Caki2 (cell line): ENCODE results near the gene UBE2F. TPM values are rescaled to one million over a fixed set of nuclear protein-coding genes. Genes with fewer than 3 reads are reported as not detected.
"Not testable (repeated sequence)": the region's sequence is repeated elsewhere in the genome, so short reads cannot be mapped to it uniquely, and the experiment has no call there.

Experiments
- DNase-seq: peaks from one replicate; pipeline ENCODE4 v3.0.0-alpha.2; 2015; ENCODE audit warnings: low read depth
- in situ Hi-C: cut with HindIII; loops from 2 replicates; pipeline ENCODE4 v1.10.0; 2016; ENCODE audit warnings: low sequenced_read_pairs, low pct_unique_long_range_greater_than_20kb, mixed read lengths
- total RNA-seq: library from RNA; depleted of rRNA; stranded (reverse); fragments of >200 nt; shearing (Covaris generic); gene quantifications from 2 replicates; pipeline ENCODE4 v1.2.3, GENCODE V29; 2014; ENCODE audit warnings: low replicate concordance

The UBE2F gene
- total RNA-seq, 1 experiment from 2014 or later = 36.6 TPM

GRCh38 chr2:238027591-238028415 lies 61.0 kb downstream of the UBE2F start:
- in situ Hi-C loops = no loop called here
- DNase-seq = no peak

DNA sequence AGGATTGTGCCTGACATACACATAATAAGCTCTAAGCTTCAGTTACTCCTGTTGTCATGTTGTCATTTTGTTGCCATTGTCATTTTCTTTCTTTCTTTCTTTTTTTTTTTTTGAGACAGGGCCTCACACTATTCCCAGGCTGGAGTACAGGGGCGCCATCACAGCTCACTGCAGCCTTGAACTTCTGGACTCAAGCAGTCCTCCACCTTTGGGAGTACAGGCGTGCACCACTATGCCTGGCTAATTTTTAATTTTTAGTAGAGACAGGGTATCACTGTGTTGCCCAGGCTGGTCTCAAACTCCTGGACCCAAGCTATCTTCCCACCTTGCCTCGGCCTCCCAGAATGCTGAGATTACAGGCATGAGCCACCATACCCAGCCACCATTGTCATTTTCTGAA lies 63.0 kb downstream of the UBE2F start:
- in situ Hi-C loops = no loop called here
- no peak for DNase-seq

- DNase-seq = no peak
- in situ Hi-C loops = no loop called here
Observed at GRCh38 chr2:238030422-238031155, 63.8 kb downstream of the UBE2F start.

GRCh38 chr2:238031751-238032150 lies 64.9 kb downstream of the UBE2F start:
- in situ Hi-C loops = no loop called here
- no peak for DNase-seq

GRCh38 chr2:238032755-238033337 lies 66.0 kb downstream of the UBE2F start:
- no peak for DNase-seq
- in situ Hi-C loops = no loop called here

GRCh38 chr2:238033991-238034390 lies 67.2 kb downstream of the UBE2F start:
- in situ Hi-C loops, DNase-seq: not testable (repeated sequence)

GRCh38 chr2:238038203-238038602 lies 71.4 kb downstream of the UBE2F start:
- in situ Hi-C loops = no loop called here
- DNase-seq = no peak

DNA sequence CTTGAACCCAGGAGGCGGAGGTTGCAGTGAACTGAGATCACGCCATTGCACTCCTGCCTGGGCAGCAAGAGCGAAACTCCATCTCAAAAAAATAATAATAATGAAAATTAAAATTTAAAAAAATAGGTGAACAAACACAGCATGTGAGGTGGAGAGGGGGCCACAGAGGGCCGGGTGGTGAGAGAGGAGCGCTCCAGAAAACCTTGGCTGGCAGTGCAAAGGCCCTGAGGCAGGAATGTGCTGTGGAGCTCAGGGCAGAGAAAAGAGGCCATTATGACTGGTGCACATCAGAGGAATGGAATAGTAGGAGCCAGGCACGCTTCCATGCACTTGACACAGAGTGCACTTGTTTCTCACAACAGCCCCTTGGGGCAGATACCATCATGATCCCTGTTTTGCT lies 72.3 kb downstream of the UBE2F start:
- in situ Hi-C loops = no loop called here
- no peak for DNase-seq

GRCh38 chr2:238039985-238040384 lies 73.2 kb downstream of the UBE2F start:
- DNase-seq = no peak
- in situ Hi-C loops = no loop called here

GRCh38 chr2:238040918-238041317 lies 74.1 kb downstream of the UBE2F start:
- in situ Hi-C loops = no loop called here
- DNase-seq = no peak

- no peak for DNase-seq
- in situ Hi-C loops = no loop called here
Observed at GRCh38 chr2:238042090-238042489, 75.3 kb downstream of the UBE2F start.

DNA sequence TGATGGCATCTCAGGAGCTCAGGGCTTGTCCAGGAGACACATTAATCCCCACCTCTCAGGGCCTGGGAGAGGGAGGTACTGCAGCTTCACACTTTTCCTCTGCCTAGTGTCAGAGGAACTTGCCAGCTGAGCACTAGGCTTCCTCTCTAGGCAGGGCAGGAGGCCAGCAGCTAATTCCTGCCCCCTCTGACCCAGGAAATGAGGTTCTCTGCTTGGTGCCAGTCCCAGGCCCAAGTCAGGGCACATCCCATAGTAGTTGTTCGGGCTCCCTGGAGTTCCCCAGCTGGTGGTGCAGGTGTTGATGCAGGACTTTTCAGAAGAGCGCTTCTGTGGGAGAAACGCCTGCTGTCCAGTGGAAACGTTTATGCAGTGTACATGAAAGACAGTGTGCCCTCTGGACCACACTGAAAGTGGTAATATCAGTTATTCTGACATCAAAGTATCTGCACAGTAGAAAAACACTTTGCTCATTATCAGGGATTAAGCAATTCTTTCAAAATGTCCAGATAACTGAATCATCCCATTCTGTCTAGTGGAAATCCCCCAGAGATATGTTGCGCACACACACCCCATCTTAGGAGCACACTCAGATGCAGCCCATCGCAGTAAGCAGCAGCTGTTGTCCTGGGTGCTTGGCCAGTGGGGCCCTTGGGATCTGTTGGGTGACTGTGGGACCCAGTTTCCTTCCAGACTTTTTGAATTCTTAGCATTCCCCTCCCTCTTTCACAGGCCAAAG lies 76.2 kb downstream of the UBE2F start:
- in situ Hi-C loops = no loop called here
- DNase-seq = no peak

GRCh38 chr2:238043851-238044250 lies 77.0 kb downstream of the UBE2F start:
- DNase-seq = no peak
- in situ Hi-C loops = no loop called here

DNA sequence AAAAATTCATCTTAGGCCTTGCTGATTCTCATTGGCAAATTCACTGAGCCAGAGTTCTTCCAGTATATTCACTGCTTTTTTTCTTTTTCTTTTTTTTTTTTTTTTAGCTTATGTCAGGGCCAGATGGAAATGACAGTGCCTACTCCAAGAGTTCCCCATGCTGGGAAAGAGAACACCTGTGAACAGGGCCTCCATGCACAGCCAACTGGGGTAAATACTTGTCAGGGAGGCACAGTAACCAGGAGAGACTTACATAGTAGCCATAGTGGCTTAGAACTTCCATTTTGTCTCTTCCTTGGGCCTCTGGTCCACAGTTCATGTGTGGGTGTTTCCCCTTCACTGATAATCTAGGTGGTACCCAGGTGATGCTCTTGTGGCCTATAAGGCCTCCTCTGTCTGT lies 78.8 kb downstream of the UBE2F start:
- no peak for DNase-seq
- in situ Hi-C loops = no loop called here

DNA sequence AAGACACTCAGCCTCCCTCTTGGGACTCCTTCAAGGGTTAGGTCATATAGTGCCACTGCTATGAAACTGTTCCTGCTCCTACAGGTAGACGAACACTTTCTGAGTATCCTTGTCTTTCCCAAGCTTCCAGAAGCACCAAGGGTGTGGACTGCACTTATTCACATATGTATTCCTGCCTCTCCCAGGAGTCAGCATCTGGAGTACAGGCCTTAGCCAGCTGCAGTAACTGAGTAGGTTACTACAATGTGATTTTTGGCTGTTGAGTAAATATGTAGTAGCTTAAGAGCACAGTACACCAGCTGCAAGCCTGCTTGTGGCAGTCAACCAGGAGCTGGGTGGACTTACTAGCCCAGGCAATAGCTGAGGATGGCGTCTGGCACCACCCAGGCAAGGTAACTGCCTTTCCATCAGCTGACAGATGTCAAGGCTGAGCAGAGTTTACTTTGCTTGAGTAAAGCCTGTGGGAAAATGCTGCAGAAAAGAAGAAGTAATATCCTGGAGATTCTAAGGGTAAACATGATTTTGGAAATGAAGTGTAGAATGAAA lies 80.0 kb downstream of the UBE2F start:
- DNase-seq = no peak
- in situ Hi-C loops = no loop called here

- no peak for DNase-seq
Observed at GRCh38 chr2:238053191-238053776, 86.5 kb downstream of the UBE2F start.

DNA sequence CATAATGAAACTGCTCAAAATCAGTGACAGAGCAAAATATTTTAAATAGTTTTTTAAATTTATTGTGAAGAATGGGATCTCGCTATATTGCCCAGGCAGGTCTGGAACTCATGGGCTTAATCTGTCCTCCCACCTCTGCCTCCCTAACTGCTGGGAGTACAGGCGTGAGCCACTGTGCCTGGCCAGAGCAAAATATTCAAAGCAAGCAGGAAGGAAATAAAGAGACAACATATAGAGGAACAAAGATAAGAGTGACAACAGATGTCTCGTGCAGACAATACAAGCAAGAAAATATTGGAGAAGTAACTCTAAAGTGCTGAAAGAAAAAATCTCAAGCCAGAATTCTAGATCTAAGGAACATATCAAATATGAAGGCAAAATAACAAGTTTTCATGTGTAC lies 89.0 kb downstream of the UBE2F start:
- in situ Hi-C loops = no loop called here
- no peak for DNase-seq

More at GRCh38 chr2:238053191-238053776, 86.5 kb downstream of the UBE2F start:
- in situ Hi-C loops = no loop called here
